GM18858 (cell line): ENCODE data around the gene IP6K3.

ENCODE experiments used
- ATAC-seq: cut with Tn5 transposase; IDR thresholded peaks from one replicate; pipeline ENCODE4 v1.9.1; 2021; ENCODE audit not compliant: unreplicated experiment

Gene IP6K3

DNA sequence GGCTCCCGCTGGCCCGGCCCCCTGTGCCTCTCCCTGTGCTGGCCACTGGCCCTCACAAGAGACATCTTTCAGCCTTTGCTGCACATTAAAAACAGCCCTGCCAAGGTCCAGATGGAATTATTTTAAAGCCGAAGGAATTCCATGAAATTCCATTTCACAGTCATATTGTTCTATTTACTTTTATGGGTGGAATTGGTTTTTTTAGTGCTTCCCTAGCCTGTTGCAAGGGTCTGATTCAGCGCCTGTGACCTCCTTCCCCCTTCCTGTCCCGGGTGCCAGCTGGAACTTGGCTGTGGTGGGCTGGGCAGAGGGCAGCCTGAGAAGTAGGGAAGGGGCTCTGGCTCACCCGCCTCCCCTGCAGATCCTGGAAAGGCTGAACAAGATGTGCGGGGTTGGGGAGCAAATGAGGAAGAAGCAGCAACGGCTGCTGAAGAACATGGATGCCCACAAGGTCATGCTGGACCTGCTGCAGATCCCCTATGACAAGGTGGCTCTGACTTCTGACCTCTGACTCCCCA is 69.5 kb downstream of the IP6K3 start:
- no peak for ATAC-seq

DNA sequence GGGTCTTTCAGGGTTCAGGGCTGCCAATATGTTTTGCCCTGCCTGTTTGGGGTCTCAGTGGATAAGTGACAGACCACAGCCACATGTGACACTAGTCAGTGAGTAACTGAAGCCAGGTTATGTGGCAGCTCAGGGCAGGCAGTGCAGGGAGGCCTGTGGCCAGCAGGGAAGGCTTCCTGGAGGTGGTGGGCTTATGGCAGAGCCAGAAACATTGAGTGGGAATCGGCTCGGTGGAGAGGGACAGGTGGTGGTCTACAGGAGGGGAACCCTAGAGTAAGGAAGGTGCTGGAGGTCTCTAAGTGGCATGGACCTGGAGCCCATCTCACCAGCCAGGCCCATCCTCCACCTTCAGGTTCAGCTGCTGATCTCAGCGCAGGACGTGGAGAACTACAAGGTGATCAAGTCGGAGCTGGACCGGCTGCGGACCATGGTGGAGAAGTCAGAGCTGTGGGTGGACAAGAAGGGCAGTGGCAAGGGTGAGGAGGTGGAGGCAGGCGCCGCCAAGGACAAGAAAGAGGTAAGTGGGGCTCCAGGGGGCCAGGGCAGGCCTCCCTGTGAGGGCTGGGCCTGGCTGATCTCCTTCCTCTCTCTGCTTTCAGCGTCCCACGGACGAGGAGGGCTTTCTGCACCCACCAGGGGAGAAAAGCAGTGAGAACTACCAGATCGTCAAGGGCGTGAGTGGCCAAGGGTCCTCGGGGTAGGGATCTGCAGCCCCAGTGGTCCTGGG is 70.1 kb downstream of the IP6K3 start:
- ATAC-seq, result no peak

DNA sequence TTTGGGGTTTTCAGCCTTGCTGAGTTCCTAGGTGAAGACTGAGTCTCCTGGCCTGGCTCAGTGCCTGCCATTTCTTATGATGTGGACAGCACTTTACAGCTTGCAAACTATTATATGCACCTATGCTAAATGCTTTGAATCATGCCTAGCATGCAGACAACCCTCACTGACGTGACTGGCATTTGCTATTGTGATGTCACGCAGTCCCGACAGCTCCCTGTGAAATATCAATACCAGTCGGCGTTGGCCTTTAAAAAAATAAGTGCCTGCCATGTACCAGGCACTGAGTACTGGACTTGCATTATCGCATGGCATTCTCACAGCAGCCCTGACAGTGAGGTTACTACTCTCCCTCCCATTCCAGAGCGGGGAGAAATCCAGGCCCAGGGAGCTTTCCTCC is 70.7 kb downstream of the IP6K3 start:
- ATAC-seq, result no peak

DNA sequence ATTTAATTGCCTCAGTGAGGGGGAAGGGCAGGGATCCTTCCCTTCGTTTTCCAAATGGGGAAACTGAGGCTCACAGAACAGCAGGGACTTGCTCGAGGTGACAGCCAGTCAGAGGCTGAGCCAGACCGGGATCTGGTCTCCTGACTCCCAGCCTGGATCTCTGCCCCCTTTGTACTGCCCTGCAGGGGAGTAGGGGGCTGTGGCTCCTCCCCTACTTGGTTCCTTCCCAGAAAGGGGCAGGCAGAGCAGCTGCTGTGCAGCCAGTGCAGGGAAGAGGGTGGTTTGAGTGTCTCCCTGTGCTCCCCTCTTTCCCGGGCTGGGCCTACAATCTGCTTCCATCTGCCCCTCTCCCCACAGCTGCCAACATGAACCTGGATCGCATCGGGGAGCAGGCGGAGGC is 72.9 kb downstream of the IP6K3 start:
- ATAC-seq, result no peak

DNA sequence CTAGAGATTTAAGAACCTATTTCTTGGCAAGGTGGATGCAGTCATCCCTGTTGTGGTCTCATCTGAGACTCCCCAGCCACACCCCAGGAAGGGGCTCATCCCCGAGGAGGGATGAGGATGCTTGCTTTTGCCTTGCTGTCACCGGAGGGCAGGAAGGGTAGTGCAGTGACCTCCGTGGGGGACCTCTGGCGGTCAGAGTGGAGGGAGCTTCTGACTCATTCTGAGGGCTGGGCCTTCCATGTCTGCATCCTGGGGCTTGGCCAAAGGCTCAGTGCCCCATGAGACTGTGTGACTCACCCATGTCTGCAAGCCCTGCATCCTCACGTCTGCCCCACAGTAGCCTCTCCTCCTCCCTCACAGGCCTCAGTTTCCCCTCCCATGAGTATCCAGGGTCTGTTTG is 73.9 kb downstream of the IP6K3 start:
- ATAC-seq, result no peak

DNA sequence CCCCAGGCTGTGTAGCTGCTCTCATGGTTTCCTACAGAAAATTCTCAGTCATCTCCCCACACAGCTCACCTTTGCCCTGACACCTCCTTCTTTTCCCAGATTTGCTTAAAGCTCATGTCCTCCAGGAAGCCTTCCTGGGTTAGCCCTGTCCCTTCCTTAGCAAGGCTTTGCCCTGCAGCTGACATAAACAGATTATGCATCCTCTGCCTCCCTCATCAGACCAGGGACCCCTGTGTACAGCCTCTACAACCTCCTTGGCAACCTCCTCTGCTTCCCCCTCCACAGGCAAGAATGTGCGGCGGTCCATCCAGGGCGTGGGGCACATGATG is 75.0 kb downstream of the IP6K3 start:
- ATAC-seq, result no peak
